ENCODE results near the gene DPP9. TPM values are rescaled to one million over a fixed set of nuclear protein-coding genes. Genes with fewer than 3 reads are reported as not detected.

Gene DPP9
- total and polyA plus RNA-seq, 7 donors, result 27.6 to 90.6 (median 36.9) TPM

- TF ChIP-seq POLR2A (IDR thresholded peaks at IDR 0.05) (no peak), POLR2AphosphoS5 (IDR thresholded peaks at IDR 0.05) (no peak), EP300 (IDR thresholded peaks at IDR 0.05) (no peak)
- TF ChIP-seq, protein P1, sequence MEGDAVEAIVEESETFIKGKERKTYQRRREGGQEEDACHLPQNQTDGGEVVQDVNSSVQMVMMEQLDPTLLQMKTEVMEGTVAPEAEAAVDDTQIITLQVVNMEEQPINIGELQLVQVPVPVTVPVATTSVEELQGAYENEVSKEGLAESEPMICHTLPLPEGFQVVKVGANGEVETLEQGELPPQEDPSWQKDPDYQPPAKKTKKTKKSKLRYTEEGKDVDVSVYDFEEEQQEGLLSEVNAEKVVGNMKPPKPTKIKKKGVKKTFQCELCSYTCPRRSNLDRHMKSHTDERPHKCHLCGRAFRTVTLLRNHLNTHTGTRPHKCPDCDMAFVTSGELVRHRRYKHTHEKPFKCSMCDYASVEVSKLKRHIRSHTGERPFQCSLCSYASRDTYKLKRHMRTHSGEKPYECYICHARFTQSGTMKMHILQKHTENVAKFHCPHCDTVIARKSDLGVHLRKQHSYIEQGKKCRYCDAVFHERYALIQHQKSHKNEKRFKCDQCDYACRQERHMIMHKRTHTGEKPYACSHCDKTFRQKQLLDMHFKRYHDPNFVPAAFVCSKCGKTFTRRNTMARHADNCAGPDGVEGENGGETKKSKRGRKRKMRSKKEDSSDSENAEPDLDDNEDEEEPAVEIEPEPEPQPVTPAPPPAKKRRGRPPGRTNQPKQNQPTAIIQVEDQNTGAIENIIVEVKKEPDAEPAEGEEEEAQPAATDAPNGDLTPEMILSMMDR (IDR thresholded peaks at IDR 0.05), result no peak
- intact Hi-C loops (cut with DNase I), result no loop called here
- no peak for DNase-seq
- Histone ChIP-seq H3K27me3 (no peaks in the 10 kb centered on the region), H3K4me3 (no peak overlapping the region), H3K9me3 (no peaks in the 10 kb centered on the region), H3K36me3 (peaks cover 0 to 69% (median 33%) of the 10 kb centered on the region in 4 donors), H3K4me1 (peaks cover 0 to 49% (median 32%) of the 10 kb centered on the region in 4 donors), H3K27ac (peak overlapping the region; percentile 26 to 83 (median 63))
- 90 to 93% methylated on average over 20 of the region's 20 CpGs for WGBS, 2 donors
Observed at GRCh38 chr19:4709440-4710280, 14.0 kb downstream of the DPP9 start.

DNA sequence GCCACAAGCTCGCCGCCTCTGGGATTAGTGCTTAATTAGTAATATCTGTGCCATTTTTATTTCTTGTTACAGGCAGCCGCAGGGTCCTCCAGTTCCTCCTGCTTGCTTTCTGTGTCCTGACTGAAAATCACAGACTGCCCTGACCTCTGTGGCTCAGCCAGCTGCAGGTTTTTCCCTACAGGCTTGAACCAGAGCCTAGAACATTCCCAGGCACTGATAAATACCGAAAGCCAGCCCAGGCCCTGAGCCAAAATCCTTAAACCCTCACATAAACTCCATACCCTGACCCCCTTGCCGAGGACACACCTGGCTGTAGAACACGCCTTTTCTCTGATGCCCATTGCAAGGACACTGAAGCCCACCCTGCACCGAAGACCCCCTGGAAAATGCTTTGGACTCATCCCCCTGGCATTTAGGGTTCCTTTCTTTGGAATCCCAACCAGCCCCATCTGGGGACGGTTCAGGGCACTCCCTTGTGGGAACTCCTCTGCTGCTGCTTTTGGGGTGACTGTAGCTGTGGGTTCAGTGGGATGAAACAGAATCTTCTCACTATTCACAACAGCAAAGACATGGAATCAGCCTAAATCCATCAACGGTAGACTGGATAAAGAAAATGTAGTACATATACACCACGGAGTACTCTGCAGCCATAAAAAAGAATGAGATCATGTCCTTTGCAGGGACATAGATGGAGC is 15.5 kb downstream of the DPP9 start:
- intact Hi-C loops (cut with DNase I), result no loop called here
- Histone ChIP-seq H3K9me3 (no peaks in the 10 kb centered on the region), H3K27ac (peak overlapping the region; percentile 63 to 83 (median 78)), H3K4me3 (no peak overlapping the region), H3K4me1 (peaks cover 0 to 42% (median 32%) of the 10 kb centered on the region in 4 donors), H3K27me3 (no peaks in the 10 kb centered on the region), H3K36me3 (peaks cover 0 to 69% (median 33%) of the 10 kb centered on the region in 4 donors)
- 87 to 88% methylated on average over 10 of the region's 10 CpGs for WGBS, 2 donors
- TF ChIP-seq, protein P1 (IDR thresholded peaks at IDR 0.05), result no peak
- TF ChIP-seq POLR2A (IDR thresholded peaks at IDR 0.05), result no peak
- peak in 1 of 4 donors; percentile 68 for TF ChIP-seq EP300 (IDR thresholded peaks at IDR 0.05)
- TF ChIP-seq POLR2AphosphoS5 (IDR thresholded peaks at IDR 0.05), result peak in 3 of 4 donors; percentile 49 to 57 (median 55)
- peak; percentile 81 for DNase-seq

DNA sequence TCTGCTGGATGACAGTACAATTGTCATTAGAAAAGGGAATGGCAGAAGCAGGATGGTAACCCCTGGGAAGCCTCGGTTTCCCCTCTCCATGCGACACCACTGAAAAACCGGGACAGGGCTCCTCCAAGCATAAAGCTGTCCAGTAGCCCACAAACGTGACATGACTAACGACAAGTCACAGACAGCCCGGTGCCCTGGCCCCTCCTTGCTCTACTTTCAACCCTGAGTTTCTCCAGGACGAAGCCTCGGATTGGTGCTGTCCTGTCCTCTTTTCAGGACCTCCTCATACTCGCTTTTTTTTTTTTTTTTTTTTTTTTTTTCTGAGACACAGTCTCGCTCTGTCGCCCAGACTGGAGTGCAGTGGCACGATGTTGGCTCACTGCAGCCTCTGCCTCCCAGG is 16.3 kb downstream of the DPP9 start:
- no peak for DNase-seq
- peak overlapping the region; percentile 63 to 83 (median 78) for H3K27ac ChIP-seq
- H3K9me3 ChIP-seq, result no peaks in the 10 kb centered on the region
- intact Hi-C loops (cut with DNase I), result no loop called here
- no peak overlapping the region for H3K4me3 ChIP-seq
- H3K4me1 ChIP-seq, result peaks cover 0 to 37% (median 32%) of the 10 kb centered on the region in 4 donors
- peaks cover 0 to 69% (median 33%) of the 10 kb centered on the region in 4 donors for H3K36me3 ChIP-seq
- H3K27me3 ChIP-seq, result no peaks in the 10 kb centered on the region
- TF ChIP-seq POLR2A (IDR thresholded peaks at IDR 0.05) (no peak), EP300 (IDR thresholded peaks at IDR 0.05) (no peak), POLR2AphosphoS5 (IDR thresholded peaks at IDR 0.05) (peak in 1 of 4 donors; percentile 35)
- TF ChIP-seq, protein P1 (IDR thresholded peaks at IDR 0.05), result no peak
- whole genome bisulfite sequencing, 2 donors, result 90% methylated on average over 12 of the region's 12 CpGs

DNA sequence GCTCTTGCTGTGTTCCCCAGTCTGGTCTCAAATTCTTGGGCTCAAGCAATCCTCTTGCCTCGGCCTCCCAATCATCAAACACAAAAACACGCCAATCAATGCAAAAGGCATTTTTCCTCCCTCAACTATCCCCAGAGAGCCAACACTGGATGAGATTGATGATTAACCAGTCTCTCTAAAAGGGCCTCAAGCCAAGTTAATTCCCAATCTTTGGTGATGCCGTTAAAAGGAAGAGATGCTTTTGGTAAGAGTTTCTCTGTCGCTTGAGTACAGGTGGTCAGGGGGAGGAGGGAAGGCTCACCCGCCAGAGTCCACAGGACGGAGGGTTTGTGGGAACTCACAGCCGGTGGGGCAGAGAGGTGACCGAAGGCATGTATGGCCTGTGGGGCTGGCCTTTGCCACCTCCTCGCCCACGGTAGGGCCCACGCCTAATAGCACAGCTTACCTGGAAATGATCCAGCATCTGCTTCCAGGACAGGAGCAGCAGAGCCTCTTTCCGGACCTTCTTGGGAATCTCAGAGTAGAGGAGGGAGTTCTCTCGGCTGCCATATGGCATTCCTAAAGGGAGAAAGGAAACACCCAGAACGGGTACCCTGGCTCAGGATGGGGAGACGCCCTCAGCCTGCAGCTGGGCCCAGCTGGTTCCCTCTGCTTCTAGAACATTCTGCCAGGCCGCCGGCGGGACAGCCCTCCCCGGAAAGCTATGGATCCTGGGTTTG is 18.1 kb downstream of the DPP9 start:
- H3K27ac ChIP-seq, result peak overlapping the region; percentile 4 to 83 (median 56)
- H3K4me3 ChIP-seq, result no peak overlapping the region

More for the DNA sequence above, 18.1 kb downstream of the DPP9 start:
- no peaks in the 10 kb centered on the region for H3K27me3 ChIP-seq
- intact Hi-C loops (cut with DNase I), result no loop called here
- H3K4me1 ChIP-seq, result peaks cover 0 to 37% (median 32%) of the 10 kb centered on the region in 4 donors
- DNase-seq, result no peak
- peaks cover 5 to 69% (median 39%) of the 10 kb centered on the region in 4 donors for H3K36me3 ChIP-seq
- TF ChIP-seq, protein P1 (IDR thresholded peaks at IDR 0.05), result no peak
- TF ChIP-seq POLR2A (IDR thresholded peaks at IDR 0.05) (no peak), EP300 (IDR thresholded peaks at IDR 0.05) (no peak), POLR2AphosphoS5 (IDR thresholded peaks at IDR 0.05) (no peak)
- WGBS, 2 donors, result 39 to 72% methylated on average over 19 of the region's 19 CpGs
- no peaks in the 10 kb centered on the region for H3K9me3 ChIP-seq
